ENCODE results near the gene CCDC186.

DNA sequence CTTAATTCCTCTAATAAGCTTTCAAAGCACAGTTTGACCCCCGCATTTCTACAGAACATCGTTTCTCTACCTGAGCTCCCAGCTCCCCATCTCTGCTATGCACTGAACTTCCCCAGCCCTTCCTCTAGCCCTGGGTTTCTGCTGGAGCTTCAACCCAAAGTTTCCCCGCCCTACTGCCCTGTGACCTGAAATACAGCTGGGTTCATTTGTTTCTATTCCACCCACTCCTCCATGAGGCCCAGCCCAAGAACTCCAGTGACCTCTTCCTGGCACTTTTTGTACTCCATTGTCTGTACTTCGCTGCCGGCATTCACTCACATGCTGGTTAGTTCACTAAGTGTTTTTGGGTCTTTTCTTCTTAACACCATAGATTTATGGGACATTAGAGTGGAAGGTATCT lies 94.6 kb downstream of the CCDC186 start:
- TF ChIP-seq, protein P1, sequence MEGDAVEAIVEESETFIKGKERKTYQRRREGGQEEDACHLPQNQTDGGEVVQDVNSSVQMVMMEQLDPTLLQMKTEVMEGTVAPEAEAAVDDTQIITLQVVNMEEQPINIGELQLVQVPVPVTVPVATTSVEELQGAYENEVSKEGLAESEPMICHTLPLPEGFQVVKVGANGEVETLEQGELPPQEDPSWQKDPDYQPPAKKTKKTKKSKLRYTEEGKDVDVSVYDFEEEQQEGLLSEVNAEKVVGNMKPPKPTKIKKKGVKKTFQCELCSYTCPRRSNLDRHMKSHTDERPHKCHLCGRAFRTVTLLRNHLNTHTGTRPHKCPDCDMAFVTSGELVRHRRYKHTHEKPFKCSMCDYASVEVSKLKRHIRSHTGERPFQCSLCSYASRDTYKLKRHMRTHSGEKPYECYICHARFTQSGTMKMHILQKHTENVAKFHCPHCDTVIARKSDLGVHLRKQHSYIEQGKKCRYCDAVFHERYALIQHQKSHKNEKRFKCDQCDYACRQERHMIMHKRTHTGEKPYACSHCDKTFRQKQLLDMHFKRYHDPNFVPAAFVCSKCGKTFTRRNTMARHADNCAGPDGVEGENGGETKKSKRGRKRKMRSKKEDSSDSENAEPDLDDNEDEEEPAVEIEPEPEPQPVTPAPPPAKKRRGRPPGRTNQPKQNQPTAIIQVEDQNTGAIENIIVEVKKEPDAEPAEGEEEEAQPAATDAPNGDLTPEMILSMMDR (IDR thresholded peaks at IDR 0.05; ENCODE audit: low read depth, low read length, poor library complexity, severe bottlenecking) = no peak
- no peak for TF ChIP-seq EZH2phosphoT487 (IDR thresholded peaks at IDR 0.05; ENCODE audit: borderline replicate concordance, low read length)
